ENCODE data around the gene MTMR3. TPM values are rescaled to one million over a fixed set of nuclear protein-coding genes. Genes with fewer than 3 reads are reported as not detected.
A peak's percentile ranks its signal among the peaks of the same experiment; 100 is the strongest.

Gene MTMR3
- polyA plus RNA-seq, 2 of the 4 experiments (the other 2 are of a cell fraction), result 7.4 to 18.8 TPM

- TF ChIP-seq MAX (IDR thresholded peaks at IDR 0.05) (no peak), USF2 (IDR thresholded peaks at IDR 0.05) (no peak), CBX8 (IDR thresholded peaks at IDR 0.05) (no peak), KDM1A (IDR thresholded peaks at IDR 0.05; ENCODE audit: low read depth) (no peak), ZNF302 (CRISPR knock-in tag; IDR thresholded peaks at IDR 0.05) (no peak), BHLHE40 (IDR thresholded peaks at IDR 0.05; ENCODE audit: low read depth, low read length) (no peak), EHF (CRISPR knock-in tag; IDR thresholded peaks at IDR 0.05) (no peak), CEBPB (IDR thresholded peaks at IDR 0.05) (no peak), TFCP2L1 (CRISPR knock-in tag; IDR thresholded peaks at IDR 0.05) (no peak)
These were observed 50.6 kb downstream of the MTMR3 start (continued) for GRCh38 chr22:29933619-29934018.

GRCh38 chr22:29934596-29934995 is 51.6 kb downstream of the MTMR3 start:
- Histone ChIP-seq H3K4me2 (no peak overlapping the region), H3K4me1 (peaks cover 12% of the 10 kb centered on the region; the same call in 2 of the 3 replicates), H3K4me3 (no peak overlapping the region), H3K9me3 (no peaks in the 10 kb centered on the region), H3K27ac (no peak overlapping the region)
- ATAC-seq (no peak), FAIRE-seq (no peak), DNase-seq (ENCODE audit: low read depth in 1 of 2, low spot score in 1 of 2) (no peak)
- TF ChIP-seq RAD21 (conservative IDR thresholded peaks at IDR 0.05 in 1 of 2, IDR thresholded peaks at IDR 0.05 in 1 of 2) (no peak), NR3C1 (IDR thresholded peaks at IDR 0.05) (no peak), USF2 (IDR thresholded peaks at IDR 0.05) (no peak), TP53 (CRISPR knock-in tag; IDR thresholded peaks at IDR 0.05) (no peak), HMGXB4 (CRISPR knock-in tag; IDR thresholded peaks at IDR 0.05; ENCODE audit: borderline replicate concordance) (no peak)
- CTCF ChIA-PET, result interaction anchor here (1.1 to 1.4 kb wide), 2 partner anchors 13 to 21 kb away, joined by 3 to 4 read pairs; no protein-coding TSS in a partner anchor
- WGBS (ENCODE audit: missing lambda C conversion rate), result 95% methylated on average over 2 of the region's 2 CpGs
- POLR2A ChIA-PET, result no interaction called here

GRCh38 chr22:29936186-29936585 is 53.2 kb downstream of the MTMR3 start:
- no peak for TF ChIP-seq HOXB13 (CRISPR knock-in tag; IDR thresholded peaks at IDR 0.05; ENCODE audit: low read depth)
- TF ChIP-seq FOSL2 (IDR thresholded peaks at IDR 0.05), result no peak
- TF ChIP-seq FOSL2 (CRISPR knock-in tag; IDR thresholded peaks at IDR 0.05), result no peak
- no peak for TF ChIP-seq TFCP2L1 (CRISPR knock-in tag; IDR thresholded peaks at IDR 0.05)
- Histone ChIP-seq H3K4me2 (no peak overlapping the region), H3K27ac (no peak overlapping the region), H3K9me3 (no peaks in the 10 kb centered on the region), H3K4me3 (no peak overlapping the region), H3K4me1 (peaks cover 12% of the 10 kb centered on the region; the same call in 2 of the 3 replicates)
- POLR2A ChIA-PET, result interaction anchor here (0.7 kb wide), 1 partner anchor 12 kb away, joined by 3 read pairs; no protein-coding TSS in a partner anchor
- CTCF ChIA-PET, result interaction anchor here (1.2 kb wide), 1 partner anchor 28 kb away, joined by 3 read pairs; no protein-coding TSS in a partner anchor
- peak in 1 of 2 experiments; percentile 36; a peak in 1 of 6 replicates for ATAC-seq
- WGBS (ENCODE audit: missing lambda C conversion rate), result 44% methylated on average over 1 of the region's 1 CpG
- DNase-seq (ENCODE audit: low read depth in 1 of 2, low spot score in 1 of 2), result peak in 1 of 2 experiments; percentile 5
- no peak for FAIRE-seq

GRCh38 chr22:29937940-29938693 is 55.1 kb downstream of the MTMR3 start:
- Histone ChIP-seq H3K4me3 (no peak overlapping the region), H3K9me3 (no peaks in the 10 kb centered on the region), H3K27ac (no peak overlapping the region), H3K4me1 (peaks cover 12% of the 10 kb centered on the region; the same call in 2 of the 3 replicates), H3K4me2 (no peak overlapping the region)
- ChIA-PET POLR2A (no interaction called here), CTCF (interaction anchor here (0.6 to 1.7 kb wide), 2 partner anchors 67 to 106 kb away, joined by 3 to 8 read pairs; no protein-coding TSS in a partner anchor)
- FAIRE-seq (no peak), DNase-seq (ENCODE audit: low read depth in 1 of 2, low spot score in 1 of 2) (no peak), ATAC-seq (no peak)
- TF ChIP-seq ZFP36 (IDR thresholded peaks at IDR 0.05; ENCODE audit: borderline replicate concordance, partially characterized antibody) (no peak), RARB (CRISPR knock-in tag; IDR thresholded peaks at IDR 0.05) (no peak), RAD21 (conservative IDR thresholded peaks at IDR 0.05 in 1 of 2, IDR thresholded peaks at IDR 0.05 in 1 of 2) (no peak), HOXA7 (CRISPR knock-in tag; IDR thresholded peaks at IDR 0.05) (no peak), MAFK (IDR thresholded peaks at IDR 0.05; ENCODE audit: partially characterized antibody) (no peak), HOXB13 (CRISPR knock-in tag; IDR thresholded peaks at IDR 0.05; ENCODE audit: low read depth) (no peak)
- WGBS (ENCODE audit: missing lambda C conversion rate), result 79% methylated on average over 7 of the region's 7 CpGs

Measured in A549 (cell line).